ENCODE data around the gene BUD31. TPM values are rescaled to one million over a fixed set of nuclear protein-coding genes. Genes with fewer than 3 reads are reported as not detected.

The BUD31 gene
- total RNA-seq, 1 donor from 2014 or later, result 95.8 TPM

DNA sequence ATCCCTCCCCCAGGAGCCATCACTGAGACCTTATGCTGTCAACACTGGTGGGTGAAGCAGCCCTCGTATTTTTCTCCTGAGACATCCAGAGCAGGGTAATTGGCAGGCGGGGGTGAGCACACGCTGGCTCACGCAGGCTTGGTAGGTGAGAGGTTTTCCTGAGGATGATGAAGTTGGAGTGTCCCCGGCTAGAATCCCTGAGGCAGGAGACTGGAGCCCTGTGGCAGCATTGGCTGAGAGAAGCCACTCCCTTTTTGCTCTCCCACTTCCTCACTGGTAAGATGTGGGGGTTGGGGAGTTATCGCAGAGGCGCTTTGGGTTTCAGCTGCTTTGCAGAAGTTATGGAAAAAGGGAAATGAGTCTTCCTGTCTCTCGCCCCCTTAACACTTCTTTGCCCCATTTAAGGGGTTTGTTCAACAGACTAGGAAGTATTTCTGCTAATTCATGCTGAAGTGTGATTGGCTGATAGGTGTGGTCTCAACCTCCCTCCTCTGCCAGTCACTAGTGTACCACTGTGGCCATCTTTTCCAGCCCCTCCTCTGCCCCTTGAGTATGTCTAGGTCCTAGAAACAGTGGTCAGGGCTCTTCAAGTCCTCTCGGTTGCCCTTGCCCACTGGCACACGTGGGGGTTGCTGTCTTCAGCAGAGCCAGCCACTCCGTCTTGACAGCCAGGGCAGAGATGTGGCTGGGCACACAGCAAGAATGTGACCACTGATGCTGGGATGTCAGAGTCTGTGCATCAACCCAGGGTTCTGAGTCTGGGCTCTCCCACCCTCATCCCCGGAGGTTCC, 28.5 kb upstream of the BUD31 start:
- intact Hi-C loops (cut with micrococcal nuclease), result no loop called here

DNA sequence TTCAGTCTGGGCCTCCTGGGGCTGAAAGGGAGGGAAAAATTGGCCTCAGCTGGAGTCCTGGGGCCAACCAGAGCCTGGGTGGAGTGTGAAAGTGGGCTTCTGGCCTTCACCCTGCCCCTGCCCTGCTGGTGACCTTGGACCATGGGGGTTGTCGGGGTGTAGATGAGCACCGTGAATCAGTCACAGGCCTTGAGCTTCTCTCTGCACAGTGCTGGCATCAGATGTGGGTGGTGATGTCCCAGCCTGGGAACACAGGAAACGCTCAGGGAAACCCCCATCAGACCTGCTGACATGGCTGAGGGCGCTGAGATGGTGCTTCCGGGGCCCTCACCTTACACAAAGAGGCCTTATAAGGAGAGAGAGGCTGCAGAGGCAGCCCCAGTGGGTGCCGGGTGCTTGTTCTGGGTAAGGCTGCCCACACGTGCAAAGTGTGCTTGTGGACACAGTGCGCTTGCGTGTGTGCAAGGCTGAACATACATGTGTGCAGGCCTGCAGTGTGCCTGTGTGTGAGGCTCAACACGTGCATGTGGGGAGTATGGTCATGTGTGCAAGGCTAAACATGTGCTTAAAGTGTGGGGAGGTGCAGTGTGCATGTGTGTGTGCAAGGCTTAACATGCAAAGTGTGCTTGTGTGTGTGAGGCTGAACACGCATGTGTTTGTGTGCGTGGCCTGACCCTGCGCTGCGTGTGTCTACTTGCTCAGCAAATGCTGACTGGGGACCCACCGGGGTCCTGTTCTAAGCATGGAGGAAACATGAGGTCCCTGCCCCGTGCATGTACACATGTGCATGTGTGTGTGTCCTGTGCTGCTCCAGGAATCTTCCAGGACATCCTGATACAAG, 27.7 kb upstream of the BUD31 start:
- intact Hi-C loops (cut with micrococcal nuclease), result loop anchor here (1.0 kb wide), 1 partner anchor 27 kb away; the partner anchor contains the start of genes BUD31 and PDAP1

DNA sequence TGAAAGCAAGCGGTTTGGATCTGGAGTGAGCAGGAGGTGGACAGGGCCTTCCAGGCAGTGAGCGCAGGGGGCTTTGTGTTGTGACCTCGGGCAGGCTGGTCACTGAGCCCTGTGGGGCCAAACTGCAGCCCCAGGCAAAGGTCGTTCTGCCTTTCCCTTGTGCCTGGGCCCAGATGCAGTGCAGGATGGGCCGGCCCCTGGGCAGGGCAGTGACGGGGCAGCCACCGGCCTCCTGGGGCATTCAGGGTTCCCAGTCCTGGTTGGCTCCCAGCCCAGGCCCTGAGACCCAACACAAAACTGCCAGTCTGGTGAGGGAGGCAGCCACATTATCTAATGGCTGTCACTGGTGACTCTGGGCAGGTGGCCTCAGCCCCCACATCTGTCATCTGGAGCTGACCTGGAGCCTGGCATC, 27.1 kb upstream of the BUD31 start:
- intact Hi-C loops (cut with micrococcal nuclease), result loop anchor here (1.0 kb wide), 1 partner anchor 27 kb away; the partner anchor contains the start of genes BUD31 and PDAP1

DNA sequence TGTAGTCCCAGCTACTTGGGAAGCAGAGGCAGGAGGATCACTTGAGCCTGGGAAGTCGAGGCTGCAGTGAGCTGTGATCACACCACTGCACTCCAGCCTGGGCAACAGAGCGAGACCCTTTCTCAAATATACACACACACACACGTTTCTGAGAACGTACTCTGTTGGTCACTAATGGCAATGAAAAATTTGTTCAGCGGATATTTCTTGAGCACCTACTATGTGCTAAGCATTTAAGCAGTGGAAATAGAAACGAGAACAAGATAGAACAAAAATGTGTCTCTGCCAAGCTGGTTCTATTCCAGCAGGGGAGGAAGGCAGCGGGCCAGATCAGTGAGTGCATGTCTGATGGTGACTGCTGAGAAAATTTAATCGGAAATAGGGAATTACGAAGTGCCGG, 25.6 kb upstream of the BUD31 start:
- intact Hi-C loops (cut with micrococcal nuclease), result no loop called here

DNA sequence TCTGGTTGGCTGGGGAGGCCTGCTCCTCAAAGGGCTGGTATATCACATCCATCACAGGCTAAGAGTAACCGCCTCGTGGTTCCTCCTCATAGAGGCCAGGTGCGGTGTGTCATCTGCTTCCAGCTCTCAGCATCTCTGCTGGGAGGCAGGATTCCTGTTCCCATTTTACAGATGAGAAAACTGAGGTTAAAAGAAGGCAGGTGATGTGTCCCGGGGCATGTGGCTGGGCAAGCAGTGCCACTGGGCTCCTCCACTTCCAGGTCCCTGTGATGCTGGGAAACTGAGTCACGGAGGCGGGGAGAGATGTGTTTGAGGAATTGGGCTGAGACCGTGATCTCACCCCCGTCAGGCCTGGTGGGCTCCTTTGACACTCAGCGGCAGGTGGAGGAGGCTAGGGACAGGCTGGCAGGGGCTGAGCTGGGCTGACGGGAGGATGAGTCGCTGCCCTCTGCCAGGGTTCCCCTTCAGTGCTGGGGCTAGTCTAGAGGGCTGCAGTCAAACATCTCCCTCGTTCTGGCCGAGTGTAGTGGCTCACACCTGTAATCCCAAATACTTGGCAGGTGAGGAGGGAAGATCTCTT, 24.9 kb upstream of the BUD31 start:
- intact Hi-C loops (cut with micrococcal nuclease), result no loop called here

DNA sequence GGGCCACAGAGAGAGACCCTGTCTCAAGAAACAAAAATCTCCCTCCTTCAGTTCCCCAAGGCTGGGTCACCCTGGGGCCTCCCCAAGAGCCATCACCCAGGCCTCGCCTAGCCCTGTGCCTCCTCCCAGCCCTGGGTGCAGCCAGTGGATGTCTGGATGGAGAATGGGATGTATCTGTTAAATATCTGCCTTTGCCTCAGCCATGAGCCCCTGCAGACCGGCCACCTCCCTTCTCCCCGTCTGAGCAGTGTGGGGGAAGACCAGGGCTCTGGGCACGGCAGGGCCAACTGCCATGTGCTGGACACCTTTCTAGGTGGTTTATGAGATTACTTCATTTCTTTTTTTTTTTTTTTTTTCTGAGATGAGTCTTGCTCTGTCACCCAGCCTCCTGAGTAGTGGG, 24.2 kb upstream of the BUD31 start:
- intact Hi-C loops (cut with micrococcal nuclease), result no loop called here

DNA sequence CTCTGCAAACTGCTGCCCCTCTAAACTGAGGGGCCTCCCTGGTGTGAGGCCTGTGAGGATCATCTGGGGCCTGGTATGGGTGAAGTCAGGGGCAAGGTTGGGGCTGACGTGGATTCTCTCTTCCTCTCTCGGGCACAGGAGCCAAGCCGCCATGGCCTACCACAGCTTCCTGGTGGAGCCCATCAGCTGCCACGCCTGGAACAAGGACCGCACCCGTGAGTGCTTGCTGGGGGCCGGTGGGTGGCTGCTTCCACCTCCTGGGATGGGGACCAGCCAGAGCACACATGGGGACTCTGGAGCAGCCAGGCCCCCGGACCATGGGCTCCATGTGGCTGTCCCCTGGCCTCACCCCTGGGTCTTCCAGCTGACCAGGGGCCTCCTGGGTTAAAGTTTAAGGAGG, 23.2 kb upstream of the BUD31 start:
- intact Hi-C loops (cut with micrococcal nuclease), result no loop called here

DNA sequence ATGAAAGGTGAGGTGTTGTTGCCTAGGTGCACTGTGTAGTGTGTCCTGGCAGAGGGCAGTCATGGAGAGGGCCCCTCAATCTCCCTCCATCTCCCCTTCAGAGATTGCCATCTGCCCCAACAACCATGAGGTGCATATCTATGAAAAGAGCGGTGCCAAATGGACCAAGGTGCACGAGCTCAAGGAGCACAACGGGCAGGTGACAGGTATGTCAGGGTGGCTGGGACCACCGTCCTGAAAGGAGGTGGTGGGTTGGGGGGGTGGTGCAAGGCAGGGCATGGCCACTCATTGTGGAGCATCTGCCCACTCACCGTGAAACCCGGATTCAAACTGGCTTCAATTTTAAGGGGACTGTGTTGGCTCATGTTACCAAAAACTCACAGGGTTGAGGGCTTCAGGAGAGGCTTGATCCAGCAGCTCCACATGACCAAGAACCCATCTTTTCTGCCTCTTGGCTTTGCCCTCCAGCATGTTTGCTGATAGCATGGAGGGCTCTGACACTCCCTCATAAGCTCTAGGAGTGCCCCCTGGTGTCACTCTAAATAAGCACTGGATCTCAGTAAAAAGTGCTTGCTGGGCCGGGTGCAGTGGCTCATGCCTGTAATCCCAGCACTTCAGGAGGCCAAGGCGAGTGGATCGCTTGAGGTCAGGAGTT, 22.1 kb upstream of the BUD31 start:
- intact Hi-C loops (cut with micrococcal nuclease), result loop anchor here (1.0 kb wide), 1 partner anchor 21 kb away; no protein-coding TSS in a partner anchor

DNA sequence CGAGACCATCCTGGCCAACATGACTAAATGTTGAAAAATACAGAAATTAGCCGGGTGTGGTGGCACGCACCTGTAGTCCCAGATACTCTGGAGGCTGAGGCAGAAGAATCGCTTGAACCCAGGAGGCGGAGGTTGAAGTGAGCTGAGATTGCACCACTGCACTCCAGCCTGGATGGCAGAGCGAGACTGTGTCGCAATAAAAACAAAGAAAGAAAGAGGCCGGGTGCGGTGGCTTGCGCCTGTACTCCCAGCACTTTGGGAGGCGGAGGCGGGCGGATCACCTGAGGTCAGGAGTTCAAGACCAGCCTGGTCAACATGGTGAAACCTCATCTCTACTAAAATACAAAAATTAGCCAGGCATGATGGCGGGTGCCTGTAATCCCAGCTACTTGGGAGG, 21.5 kb upstream of the BUD31 start:
- intact Hi-C loops (cut with micrococcal nuclease), result loop anchor here (1.0 kb wide), 1 partner anchor 22 kb away; no protein-coding TSS in a partner anchor

DNA sequence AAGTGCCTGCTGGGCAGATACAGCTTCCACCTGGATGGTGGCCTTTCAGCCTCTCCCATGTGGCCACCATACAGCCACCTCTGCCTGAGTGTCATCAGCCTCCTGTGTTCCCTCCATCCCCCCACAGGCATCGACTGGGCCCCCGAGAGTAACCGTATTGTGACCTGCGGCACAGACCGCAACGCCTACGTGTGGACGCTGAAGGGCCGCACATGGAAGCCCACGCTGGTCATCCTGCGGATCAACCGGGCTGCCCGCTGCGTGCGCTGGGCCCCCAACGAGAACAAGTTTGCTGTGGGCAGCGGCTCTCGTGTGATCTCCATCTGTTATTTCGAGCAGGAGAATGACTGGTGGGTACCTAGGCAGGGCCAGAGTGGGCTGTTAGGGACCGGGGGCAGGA, 20.9 kb upstream of the BUD31 start:
- intact Hi-C loops (cut with micrococcal nuclease), result loop anchor here (1.0 kb wide), 1 partner anchor 23 kb away; no protein-coding TSS in a partner anchor

DNA sequence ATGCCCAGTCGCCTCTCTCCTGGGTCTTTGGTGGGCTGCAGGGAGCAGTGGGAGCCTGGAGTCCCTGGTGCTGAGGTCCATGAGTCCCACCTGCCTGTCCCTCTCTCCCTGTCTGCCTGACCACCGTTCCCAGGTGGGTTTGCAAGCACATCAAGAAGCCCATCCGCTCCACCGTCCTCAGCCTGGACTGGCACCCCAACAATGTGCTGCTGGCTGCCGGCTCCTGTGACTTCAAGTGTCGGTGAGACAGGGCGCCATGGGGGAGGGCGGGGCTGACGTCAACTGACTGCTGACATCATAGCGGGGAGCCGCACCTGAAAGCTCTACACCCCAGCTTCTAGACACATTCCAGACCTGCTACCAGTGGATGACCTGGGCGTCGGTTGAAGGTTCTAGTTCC, 19.0 kb upstream of the BUD31 start:
- intact Hi-C loops (cut with micrococcal nuclease), result no loop called here

DNA sequence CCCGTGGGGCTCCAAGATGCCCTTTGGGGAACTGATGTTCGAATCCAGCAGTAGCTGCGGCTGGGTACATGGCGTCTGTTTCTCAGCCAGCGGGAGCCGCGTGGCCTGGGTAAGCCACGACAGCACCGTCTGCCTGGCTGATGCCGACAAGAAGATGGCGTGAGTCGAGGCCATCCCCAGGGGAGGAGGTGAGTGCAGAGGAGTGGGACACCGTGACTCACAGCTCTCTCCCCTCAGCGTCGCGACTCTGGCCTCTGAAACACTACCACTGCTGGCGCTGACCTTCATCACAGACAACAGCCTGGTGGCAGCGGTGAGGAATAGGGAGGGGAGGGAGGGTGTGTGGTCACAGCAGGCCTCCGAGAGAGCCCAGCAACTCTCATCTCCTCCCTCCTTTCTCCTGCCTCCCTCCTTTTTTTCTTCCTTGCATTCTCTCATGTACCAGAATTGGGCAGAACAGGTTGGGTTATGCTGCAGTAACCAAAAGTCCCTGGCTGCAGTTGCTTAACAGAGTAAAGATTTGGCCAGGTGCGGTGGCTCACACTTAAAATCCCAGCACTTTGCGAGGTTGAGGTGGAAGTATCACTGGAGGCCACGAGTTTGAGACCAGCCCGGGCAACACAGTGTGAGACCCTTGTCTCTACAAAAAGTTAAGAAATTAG, 17.7 kb upstream of the BUD31 start:
- intact Hi-C loops (cut with micrococcal nuclease), result no loop called here

DNA sequence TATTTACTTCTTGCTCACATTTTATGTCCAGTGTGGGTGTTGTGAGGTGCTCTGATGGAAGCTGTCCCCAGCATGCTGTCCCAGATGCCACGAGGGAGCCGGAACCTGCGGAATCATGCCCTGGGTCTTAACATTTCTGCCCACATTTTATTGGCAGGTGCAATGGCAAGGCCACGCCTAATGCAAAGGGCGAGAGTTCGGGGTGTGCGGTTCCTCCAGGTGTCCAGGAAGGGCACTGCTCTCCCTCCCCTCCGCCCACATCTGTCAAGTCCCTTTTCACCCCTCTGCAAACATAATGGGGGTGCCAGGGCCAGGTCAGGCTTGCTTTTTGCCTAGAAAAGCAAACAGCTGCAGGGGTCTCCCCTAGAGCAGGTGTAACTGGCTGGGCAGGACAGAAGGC, 16.7 kb upstream of the BUD31 start:
- intact Hi-C loops (cut with micrococcal nuclease), result loop anchor here (2.0 kb wide), 2 partner anchors 17 kb away; partner anchors contain the start of genes ARPC1B, BUD31 and PDAP1

DNA sequence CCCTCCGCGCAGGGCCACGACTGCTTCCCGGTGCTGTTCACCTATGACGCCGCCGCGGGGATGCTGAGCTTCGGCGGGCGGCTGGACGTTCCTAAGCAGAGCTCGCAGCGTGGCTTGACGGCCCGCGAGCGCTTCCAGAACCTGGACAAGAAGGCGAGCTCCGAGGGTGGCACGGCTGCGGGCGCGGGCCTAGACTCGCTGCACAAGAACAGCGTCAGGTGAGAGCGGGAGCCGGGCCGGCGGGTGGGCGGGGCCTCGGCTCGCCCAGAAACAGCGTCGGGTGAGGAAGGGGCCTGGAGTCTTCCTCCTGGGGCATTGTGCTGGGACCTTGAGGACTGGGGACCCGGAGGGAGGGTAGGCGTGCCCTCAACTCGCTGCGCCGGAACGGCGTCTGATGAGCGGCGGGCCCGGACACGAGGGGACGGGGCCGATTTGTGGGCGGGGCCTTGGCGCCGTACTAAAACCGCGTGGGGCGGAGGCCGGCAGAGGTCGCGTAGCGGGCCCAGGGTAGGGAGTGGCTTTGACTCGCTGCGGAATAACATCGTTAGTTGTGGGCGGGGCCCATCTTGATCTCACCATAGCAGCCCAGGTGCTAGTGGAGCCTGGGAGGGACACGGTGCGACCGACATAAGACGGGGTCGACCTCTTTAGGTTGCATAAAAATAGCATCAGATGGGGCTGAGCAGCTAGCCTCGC, 16.0 kb upstream of the BUD31 start:
- intact Hi-C loops (cut with micrococcal nuclease), result loop anchor here (2.0 kb wide), 2 partner anchors 16 to 18 kb away; partner anchors contain the start of genes ARPC1B, BUD31 and PDAP1

DNA sequence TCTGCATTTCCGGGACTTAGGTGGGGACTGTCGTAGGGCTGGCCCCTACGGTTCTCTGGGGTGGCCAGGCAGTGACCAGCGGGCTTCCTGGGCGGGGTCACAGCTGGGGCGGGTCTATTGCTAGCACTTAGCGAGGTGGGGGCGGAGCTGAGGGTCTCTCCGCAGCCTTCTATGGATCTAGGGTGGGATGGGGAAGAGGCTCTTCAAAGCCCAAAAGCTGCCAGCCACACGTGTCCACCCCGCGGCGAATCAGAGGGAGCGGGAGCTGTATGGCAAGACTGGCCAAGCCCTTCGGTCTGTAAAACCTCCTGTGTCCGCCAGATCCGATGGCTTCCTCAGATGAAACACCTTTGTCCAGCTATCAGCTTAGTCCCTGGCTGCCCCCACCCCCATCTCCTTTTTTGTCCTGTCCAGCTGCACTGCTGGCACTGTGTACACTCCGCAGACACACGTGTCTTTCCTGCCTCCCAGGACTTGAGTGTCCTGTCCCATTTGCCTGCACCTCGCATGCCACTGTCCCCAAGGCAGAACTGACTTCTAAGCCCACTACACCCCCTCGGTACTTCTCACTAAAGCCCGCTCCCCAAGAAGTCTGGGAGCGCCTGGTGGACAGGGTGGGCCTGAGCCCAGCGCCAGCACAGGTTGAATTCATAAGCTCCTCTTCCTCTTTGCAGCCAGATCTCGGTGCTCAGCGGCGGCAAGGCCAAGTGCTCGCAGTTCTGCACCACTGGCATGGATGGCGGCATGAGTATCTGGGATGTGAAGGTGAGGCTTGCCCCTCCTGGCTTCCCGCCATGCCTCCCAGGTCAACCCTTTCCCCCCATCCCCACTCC, 15.2 kb upstream of the BUD31 start:
- intact Hi-C loops (cut with micrococcal nuclease), result loop anchor here (2.0 kb wide), 2 partner anchors 15 to 19 kb away; partner anchors contain the start of genes ARPC1B, BUD31 and PDAP1

DNA sequence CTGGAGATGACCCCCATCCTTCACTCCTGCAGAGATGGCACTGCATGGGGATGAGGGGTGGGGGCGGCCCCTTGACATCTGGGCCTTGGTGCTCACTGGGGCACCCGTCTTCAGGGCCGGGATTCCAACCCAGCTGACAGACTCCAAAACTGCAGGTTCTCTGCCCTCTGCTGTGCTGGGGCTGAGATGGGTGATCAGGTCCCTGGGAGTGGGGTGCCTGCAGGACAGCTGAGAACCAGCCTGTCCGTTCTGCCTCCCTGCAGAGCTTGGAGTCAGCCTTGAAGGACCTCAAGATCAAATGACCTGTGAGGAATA, 14.6 kb upstream of the BUD31 start:
- intact Hi-C loops (cut with micrococcal nuclease), result no loop called here

DNA sequence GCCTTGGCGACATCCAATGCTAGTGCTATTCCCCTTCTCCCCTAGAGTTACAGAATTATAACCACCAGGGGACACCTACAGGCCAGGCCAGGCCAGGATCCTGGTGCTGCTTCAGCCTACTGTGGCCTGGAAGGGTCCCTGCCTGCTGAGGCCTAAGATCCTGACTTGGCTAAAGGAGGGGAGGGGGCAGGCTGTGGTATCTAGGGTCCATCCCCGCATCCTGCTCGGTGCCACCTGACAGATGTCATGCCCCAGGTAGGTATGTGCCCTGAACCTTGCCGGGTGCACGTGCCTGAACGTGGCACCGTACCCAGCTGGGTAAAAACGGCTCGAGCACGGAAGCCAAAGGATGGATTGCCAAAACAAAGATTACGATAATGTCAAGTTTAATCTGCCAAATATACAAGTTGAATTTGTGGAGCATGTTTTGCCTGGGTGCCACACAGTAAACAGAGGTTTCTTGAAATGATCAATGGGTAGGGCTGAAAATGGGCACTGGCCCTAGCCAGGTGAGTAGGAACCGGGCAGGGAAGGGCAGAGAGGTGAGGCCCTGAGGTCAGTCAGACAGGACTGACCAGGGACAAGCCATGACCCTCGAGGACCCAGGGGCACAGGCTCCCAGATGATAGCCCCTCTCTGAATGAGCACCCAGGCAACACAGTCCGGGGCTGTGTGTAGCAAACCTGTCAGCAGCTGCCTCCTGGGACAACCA, 13.0 kb upstream of the BUD31 start:
- intact Hi-C loops (cut with micrococcal nuclease), result no loop called here

All from T-helper 2 cell treated with Interferon-gamma antibody and Interleukin-4, amounts not matched to agents 100 ng/mL and 5 ng/mL, for 36 hours (primary cell).